HCT116 (cell line): ENCODE measurements around the gene POU2F3. TPM values are rescaled to one million over a fixed set of nuclear protein-coding genes. Genes with fewer than 3 reads are reported as not detected.

Experiments used
- ATAC-seq: fragments of 200-7000 bp; cut with Tn5 transposase; 2 replicates; pipeline ENCODE4 v1.9.1; 2020; ENCODE audit warnings: mild to moderate bottlenecking, moderate library complexity
- BruUV-seq: library from RNA; stranded (reverse); fragments of 400-500 nt; replicated peaks from 2 replicates; lab custom pipeline; 2021; lab: Mats Ljungman, UMichigan
- CTCF ChIA-PET: fragments of 300-600 bp; sonication (Branson Sonifier 250); formaldehyde crosslinking; loops from one replicate; lab custom pipeline; 2021; ENCODE audit warnings: antibody characterized with exemption; lab: Charles Lee
- POLR2A ChIA-PET: fragments of 300-600, 350-600 bp; sonication (Branson Sonifier 250); formaldehyde crosslinking; loops from one replicate; lab custom pipeline; 2021; ENCODE audit warnings: antibody characterized with exemption; lab: Charles Lee
- RAD21 ChIA-PET, 2 experiments: fragments of 300-600 bp; sonication (Branson Sonifier 250); formaldehyde crosslinking; loops; one replicate each; lab custom pipeline; 2023; ENCODE audit warnings: low total read pairs in 2 of 2; ENCODE audit not compliant: uncharacterized antibody in 2 of 2, unreplicated experiment in 2 of 2, low non-redundant PET in 1 of 2; lab: Charles Lee
- DNase-seq: peaks from one replicate; pipeline ENCODE4 v3.0.0-alpha.2; 2010; ENCODE audit warnings: low read depth, low spot score
- H2AFZ ChIP-seq: fragments of 200-600 bp; shearing (Covaris generic), sonication (generic); 2 replicates; pipeline ENCODE4 v1.6.1; 2017; ENCODE audit warnings: low read depth, mixed run types, mixed read lengths, antibody characterized with exemption, low read length; ENCODE audit not compliant: poor library complexity, severe bottlenecking
- H3K27ac ChIP-seq: 2 replicates; pipeline ENCODE4 v1.5.1; 2012; ENCODE audit warnings: low read depth, low read length
- H3K27me3 ChIP-seq: fragments of 200-600 bp; sonication (generic); 2 replicates; pipeline ENCODE4 v1.6.1; 2016; ENCODE audit warnings: mixed run types, low read length, mixed read lengths; ENCODE audit not compliant: insufficient read depth
- H3K36me3 ChIP-seq, 2 experiments: fragments of 200-500 bp in 1 of 2; fragments of 200-600 bp in 1 of 2; sonication (Bioruptor generic) in 1 of 2; sonication (generic) in 1 of 2; 2 replicates each; pipeline versions ENCODE4 v1.5.1 to v1.6.1; 2014 to 2016; ENCODE audit warnings: low read length in 2 of 2, inconsistent platforms in 1 of 2, mixed read lengths in 1 of 2, mixed run types in 1 of 2; ENCODE audit not compliant: insufficient read depth in 2 of 2, control insufficient read depth in 1 of 2
- H3K4me1 ChIP-seq, 2 experiments: fragments of 200-600 bp in 1 of 2; sonication (generic) in 1 of 2; 2 replicates each; pipeline versions ENCODE4 v1.5.1 to v1.6.1; 2012 to 2017; ENCODE audit warnings: low read length in 2 of 2, inconsistent platforms in 1 of 2, mild to moderate bottlenecking in 1 of 2, mixed read lengths in 1 of 2, mixed run types in 1 of 2, moderate library complexity in 1 of 2; ENCODE audit not compliant: insufficient read depth in 2 of 2, control insufficient read depth in 1 of 2
- H3K4me2 ChIP-seq: fragments of 200-600 bp; sonication (generic); 2 replicates; pipeline ENCODE4 v1.6.1; 2017; ENCODE audit warnings: mixed run types, low read length, mixed read lengths
- H3K4me3 ChIP-seq, 2 experiments: fragments of 200-600 bp in 1 of 2; sonication (generic) in 1 of 2; replicated peaks in 1 of 2; 2 replicates each; pipeline ENCODE4 v1.5.1; 2011 to 2016; ENCODE audit warnings: low read length in 2 of 2, control low read depth in 1 of 2, low read depth in 1 of 2, mild to moderate bottlenecking in 1 of 2, mixed read lengths in 1 of 2, mixed run types in 1 of 2
- H3K79me2 ChIP-seq: fragments of 200-600 bp; sonication (generic); 2 replicates; pipeline ENCODE4 v1.6.1; 2017; ENCODE audit warnings: mild to moderate bottlenecking, mixed run types, low read length, moderate library complexity, mixed read lengths; ENCODE audit not compliant: insufficient read depth
- H3K9ac ChIP-seq: fragments of 200-600 bp; sonication (generic); 2 replicates; pipeline ENCODE4 v1.6.1; 2016; ENCODE audit warnings: low read length, mixed read lengths
- H3K9me2 ChIP-seq: fragments of 200-600 bp; sonication (generic), shearing (Covaris generic); 2 replicates; pipeline ENCODE4 v1.6.1; 2017; ENCODE audit warnings: mixed run types, mild to moderate bottlenecking, moderate library complexity; ENCODE audit not compliant: insufficient read depth
- H3K9me3 ChIP-seq, 2 experiments: fragments of 200-500 bp in 1 of 2; fragments of 200-600 bp in 1 of 2; sonication (Bioruptor generic) in 1 of 2; sonication (generic) in 1 of 2; 2 replicates each; pipeline ENCODE4 v1.6.1; 2014 to 2017; ENCODE audit warnings: low read length in 2 of 2, mixed read lengths in 2 of 2, inconsistent platforms in 1 of 2, low read depth in 1 of 2, mild to moderate bottlenecking in 1 of 2, mixed run types in 1 of 2, moderate library complexity in 1 of 2; ENCODE audit not compliant: control insufficient read depth in 1 of 2, insufficient read depth in 1 of 2
- H4K20me1 ChIP-seq: fragments of 200-600 bp; sonication (generic), shearing (Covaris generic); 2 replicates; pipeline ENCODE4 v1.6.1; 2017; ENCODE audit warnings: mixed run types, mild to moderate bottlenecking, moderate library complexity; ENCODE audit not compliant: insufficient read depth
- ATF3 ChIP-seq: IDR thresholded peaks from 2 replicates; pipeline ENCODE4 v1.6.1; 2012
- CBX3 ChIP-seq: IDR thresholded peaks from 2 replicates; pipeline ENCODE4 v1.6.1; 2012; ENCODE audit warnings: low read depth
- CEBPB ChIP-seq: IDR thresholded peaks from 2 replicates; pipeline ENCODE4 v1.6.1; 2012; ENCODE audit warnings: low read depth
- EGR1 ChIP-seq: IDR thresholded peaks from 2 replicates; pipeline ENCODE4 v1.6.1; 2012; ENCODE audit warnings: low read depth
- ELF1 ChIP-seq: IDR thresholded peaks from 2 replicates; pipeline ENCODE4 v1.6.1; 2012; ENCODE audit warnings: low read depth, borderline replicate concordance
- EZH2 ChIP-seq: fragments of 200-600 bp; sonication (generic); IDR thresholded peaks from 2 replicates; pipeline ENCODE4 v1.6.1; 2017; ENCODE audit warnings: antibody characterized with exemption, mixed run types
- EZH2phosphoT487 ChIP-seq: fragments of 200-600 bp; IDR thresholded peaks from 2 replicates; pipeline ENCODE4 v1.6.1; 2018; ENCODE audit warnings: antibody characterized with exemption, borderline replicate concordance
- JUND ChIP-seq: IDR thresholded peaks from 2 replicates; pipeline ENCODE4 v1.6.1; 2012
- MAX ChIP-seq: IDR thresholded peaks from 2 replicates; pipeline ENCODE4 v1.6.1; 2012
- POLR2A ChIP-seq: IDR thresholded peaks from 2 replicates; pipeline ENCODE4 v1.7.0; 2011; ENCODE audit warnings: borderline replicate concordance; ENCODE audit not compliant: insufficient read depth, insufficient read length; ENCODE audit errors: extremely low read depth
- RAD21 ChIP-seq: IDR thresholded peaks from 2 replicates; pipeline ENCODE4 v1.6.1; 2012; ENCODE audit warnings: low read depth, mild to moderate bottlenecking
- REST ChIP-seq: IDR thresholded peaks from 2 replicates; pipeline ENCODE4 v1.6.1; 2012; ENCODE audit warnings: low read depth
- SIN3A ChIP-seq: IDR thresholded peaks from 2 replicates; pipeline ENCODE4 v1.6.1; 2012; ENCODE audit warnings: low read depth
- TCF7L2 ChIP-seq: IDR thresholded peaks from 2 replicates; pipeline ENCODE4 v1.7.0; 2011; ENCODE audit warnings: borderline replicate concordance, inconsistent platforms; ENCODE audit not compliant: insufficient read depth, insufficient read length; ENCODE audit errors: extremely low read depth
- YY1 ChIP-seq: IDR thresholded peaks from 2 replicates; pipeline ENCODE4 v1.6.1; 2011; ENCODE audit warnings: low read length, low read depth, moderate library complexity, mild to moderate bottlenecking; ENCODE audit not compliant: insufficient replicate concordance; ENCODE audit errors: extremely low read depth
- ZBTB33 ChIP-seq: IDR thresholded peaks from 2 replicates; pipeline ENCODE4 v1.6.1; 2011; ENCODE audit warnings: mild to moderate bottlenecking, low read length, moderate library complexity; ENCODE audit not compliant: insufficient replicate concordance; ENCODE audit errors: extremely low read depth
- ZFX ChIP-seq: fragments of 450-650 bp; IDR thresholded peaks from 2 replicates; pipeline ENCODE4 v1.6.1; 2017
- ZNF274 ChIP-seq: fragments of 200-500 bp; sonication (Bioruptor generic); IDR thresholded peaks from 2 replicates; pipeline ENCODE4 v1.6.1; 2014; ENCODE audit warnings: mild to moderate bottlenecking, low read depth, low read length, inconsistent platforms
- intact Hi-C: fragments of 100-400 bp; cut with micrococcal nuclease; formaldehyde crosslinking; loops from 2 replicates; pipeline ENCODE4 v1.10.0; 2022
- total RNA-seq: library from RNA; stranded (reverse); gene quantifications from one replicate; pipeline ENCODE4 v1.2.1, GENCODE V29; 2021; ENCODE audit not compliant: unreplicated experiment

The POU2F3 gene
- total RNA-seq, 1 experiment from 2014 or later, result 0.15 TPM

- no peak overlapping the region for H3K27ac ChIP-seq
- H3K79me2 ChIP-seq, result no peaks in the 10 kb centered on the region
- TF ChIP-seq ZNF274, result no peak
- TF ChIP-seq TCF7L2, result no peak
- no peak for TF ChIP-seq REST
- no peak for TF ChIP-seq MAX
- TF ChIP-seq JUND, result no peak
- TF ChIP-seq EZH2phosphoT487, result no peak
- no peak for TF ChIP-seq ZBTB33
- no peak for TF ChIP-seq POLR2A
- TF ChIP-seq CBX3, result no peak
- no peak for TF ChIP-seq CEBPB
- no peak for TF ChIP-seq EGR1
- TF ChIP-seq SIN3A, result no peak
- no peak for TF ChIP-seq ZFX
- no peak for TF ChIP-seq ELF1
- no peak for TF ChIP-seq RAD21
- no peak for TF ChIP-seq EZH2
- TF ChIP-seq YY1, result no peak
- TF ChIP-seq ATF3, result no peak
- DNase-seq (no peak), ATAC-seq (no peak)
- H3K36me3 ChIP-seq, result no peaks in the 10 kb centered on the region
- no peak overlapping the region for H3K9ac ChIP-seq
- POLR2A ChIA-PET, result no interaction called here
- H3K4me1 ChIP-seq, result no peaks in the 10 kb centered on the region
- H4K20me1 ChIP-seq, result no peaks in the 10 kb centered on the region
- H3K4me2 ChIP-seq, result no peak overlapping the region
- H3K9me2 ChIP-seq, result no peaks in the 10 kb centered on the region
- no peaks in the 10 kb centered on the region for H3K9me3 ChIP-seq
- no peak overlapping the region for H3K4me3 ChIP-seq
- CTCF ChIA-PET, result no interaction called here
- intact Hi-C loops, result no loop called here
- H3K27me3 ChIP-seq, result peaks cover 45% of the 10 kb centered on the region; the same call in 1 of the 2 replicates
- no peak overlapping the region for H2AFZ ChIP-seq
- RAD21 ChIA-PET, result no interaction called here
- no TSS peak for BruUV-seq
These were observed 20.1 kb downstream of the POU2F3 start for GRCh38 chr11:120259988-120260565.
